Measurements from ENCODE around the gene PRADC1. TPM values are rescaled to one million over a fixed set of nuclear protein-coding genes. Genes with fewer than 3 reads are reported as not detected.

The PRADC1 gene
- total RNA-seq, 1 experiment from 2014 or later, result 8.6 TPM

DNA sequence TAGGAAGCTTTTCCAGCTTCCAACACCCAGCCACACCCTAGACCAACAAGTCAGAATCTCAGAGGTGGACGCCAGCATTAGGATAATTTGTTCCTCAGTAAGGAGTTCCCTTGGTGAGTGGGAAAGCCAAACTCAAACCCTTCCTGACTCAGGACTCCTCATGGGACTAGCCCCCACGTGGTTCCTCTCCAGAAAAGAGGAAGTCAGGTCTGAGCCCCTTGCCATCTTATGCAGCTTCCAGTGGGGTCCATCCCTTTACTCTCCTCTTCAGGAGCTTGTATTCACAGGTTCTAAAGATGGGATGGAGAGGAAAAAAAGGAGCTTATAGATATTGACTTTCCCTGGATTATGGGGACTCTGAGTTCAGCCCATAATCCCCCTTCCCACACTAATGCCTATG, 45.5 kb downstream of the PRADC1 start:
- no peak for ATAC-seq
- Histone ChIP-seq H3K4me2 (ENCODE audit: low read length) (no peak overlapping the region), H2AFZ (ENCODE audit: low read depth, low read length, poor library complexity, severe bottlenecking) (no peak overlapping the region), H3K36me3 (ENCODE audit: control insufficient read depth in 1 of 2, insufficient read depth in 2 of 2, low read length in 2 of 2) (no peaks in the 10 kb centered on the region), H3K4me1 (ENCODE audit: control insufficient read depth in 1 of 2, insufficient read depth in 2 of 2, low read length in 2 of 2) (no peaks in the 10 kb centered on the region), H3K27me3 (ENCODE audit: insufficient read depth, low read length) (peaks cover 13% of the 10 kb centered on the region; the same call in 1 of the 2 replicates), H3K79me2 (ENCODE audit: insufficient read depth, low read length) (no peaks in the 10 kb centered on the region), H4K20me1 (ENCODE audit: insufficient read depth) (no peaks in the 10 kb centered on the region), H3K9me3 (ENCODE audit: control insufficient read depth in 1 of 2, insufficient read depth in 1 of 2, low read depth in 1 of 2, low read length in 2 of 2) (no peaks in the 10 kb centered on the region), H3K9ac (ENCODE audit: low read length) (no peak overlapping the region), H3K27ac (ENCODE audit: low read depth, low read length) (no peak overlapping the region), H3K4me3 (replicated peaks in 1 of 2; ENCODE audit: low read depth in 1 of 2, low read length in 2 of 2) (no peak overlapping the region), H3K9me2 (ENCODE audit: insufficient read depth) (no peaks in the 10 kb centered on the region)
- ChIA-PET POLR2A (no interaction called here), CTCF (interaction anchor here (3.2 kb wide), 1 partner anchor 10 kb away, joined by 14 read pairs; no protein-coding TSS in a partner anchor), RAD21 (ENCODE audit: low non-redundant PET in 1 of 2, low total read pairs in 2 of 2, uncharacterized antibody in 2 of 2, unreplicated experiment in 2 of 2) (no interaction called here)
- TF ChIP-seq, protein P1, sequence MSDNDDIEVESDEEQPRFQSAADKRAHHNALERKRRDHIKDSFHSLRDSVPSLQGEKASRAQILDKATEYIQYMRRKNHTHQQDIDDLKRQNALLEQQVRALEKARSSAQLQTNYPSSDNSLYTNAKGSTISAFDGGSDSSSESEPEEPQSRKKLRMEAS (IDR thresholded peaks at IDR 0.05), result no peak
- no peak for TF ChIP-seq CBX3 (IDR thresholded peaks at IDR 0.05; ENCODE audit: low read depth)
- TF ChIP-seq SIN3A (IDR thresholded peaks at IDR 0.05; ENCODE audit: low read depth), result no peak
- TF ChIP-seq JUND (IDR thresholded peaks at IDR 0.05), result no peak
- no peak for TF ChIP-seq FOSL1 (IDR thresholded peaks at IDR 0.05; ENCODE audit: low read depth)
- no peak for TF ChIP-seq SRF (IDR thresholded peaks at IDR 0.05; ENCODE audit: low read depth)
- no peak for TF ChIP-seq EGR1 (IDR thresholded peaks at IDR 0.05; ENCODE audit: low read depth)
- TF ChIP-seq EZH2phosphoT487 (IDR thresholded peaks at IDR 0.05; ENCODE audit: borderline replicate concordance), result no peak
- no peak for TF ChIP-seq POLR2A (IDR thresholded peaks at IDR 0.05; ENCODE audit: borderline replicate concordance, extremely low read depth, insufficient read depth, insufficient read length)
- no peak for TF ChIP-seq TCF7L2 (IDR thresholded peaks at IDR 0.05; ENCODE audit: borderline replicate concordance, extremely low read depth, insufficient read depth, insufficient read length)
- no peak for TF ChIP-seq EZH2 (IDR thresholded peaks at IDR 0.05)
- TF ChIP-seq ELF1 (IDR thresholded peaks at IDR 0.05; ENCODE audit: borderline replicate concordance, low read depth), result no peak
- no peak for TF ChIP-seq POLR2AphosphoS5 (IDR thresholded peaks at IDR 0.05; ENCODE audit: low read depth, low read length)
- TF ChIP-seq, protein P2, sequence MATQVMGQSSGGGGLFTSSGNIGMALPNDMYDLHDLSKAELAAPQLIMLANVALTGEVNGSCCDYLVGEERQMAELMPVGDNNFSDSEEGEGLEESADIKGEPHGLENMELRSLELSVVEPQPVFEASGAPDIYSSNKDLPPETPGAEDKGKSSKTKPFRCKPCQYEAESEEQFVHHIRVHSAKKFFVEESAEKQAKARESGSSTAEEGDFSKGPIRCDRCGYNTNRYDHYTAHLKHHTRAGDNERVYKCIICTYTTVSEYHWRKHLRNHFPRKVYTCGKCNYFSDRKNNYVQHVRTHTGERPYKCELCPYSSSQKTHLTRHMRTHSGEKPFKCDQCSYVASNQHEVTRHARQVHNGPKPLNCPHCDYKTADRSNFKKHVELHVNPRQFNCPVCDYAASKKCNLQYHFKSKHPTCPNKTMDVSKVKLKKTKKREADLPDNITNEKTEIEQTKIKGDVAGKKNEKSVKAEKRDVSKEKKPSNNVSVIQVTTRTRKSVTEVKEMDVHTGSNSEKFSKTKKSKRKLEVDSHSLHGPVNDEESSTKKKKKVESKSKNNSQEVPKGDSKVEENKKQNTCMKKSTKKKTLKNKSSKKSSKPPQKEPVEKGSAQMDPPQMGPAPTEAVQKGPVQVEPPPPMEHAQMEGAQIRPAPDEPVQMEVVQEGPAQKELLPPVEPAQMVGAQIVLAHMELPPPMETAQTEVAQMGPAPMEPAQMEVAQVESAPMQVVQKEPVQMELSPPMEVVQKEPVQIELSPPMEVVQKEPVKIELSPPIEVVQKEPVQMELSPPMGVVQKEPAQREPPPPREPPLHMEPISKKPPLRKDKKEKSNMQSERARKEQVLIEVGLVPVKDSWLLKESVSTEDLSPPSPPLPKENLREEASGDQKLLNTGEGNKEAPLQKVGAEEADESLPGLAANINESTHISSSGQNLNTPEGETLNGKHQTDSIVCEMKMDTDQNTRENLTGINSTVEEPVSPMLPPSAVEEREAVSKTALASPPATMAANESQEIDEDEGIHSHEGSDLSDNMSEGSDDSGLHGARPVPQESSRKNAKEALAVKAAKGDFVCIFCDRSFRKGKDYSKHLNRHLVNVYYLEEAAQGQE (IDR thresholded peaks at IDR 0.05; ENCODE audit: low read depth), result no peak
- no peak for TF ChIP-seq SP1 (IDR thresholded peaks at IDR 0.05; ENCODE audit: low read depth)
- no peak for TF ChIP-seq ZFX (IDR thresholded peaks at IDR 0.05)
- TF ChIP-seq, protein P3, sequence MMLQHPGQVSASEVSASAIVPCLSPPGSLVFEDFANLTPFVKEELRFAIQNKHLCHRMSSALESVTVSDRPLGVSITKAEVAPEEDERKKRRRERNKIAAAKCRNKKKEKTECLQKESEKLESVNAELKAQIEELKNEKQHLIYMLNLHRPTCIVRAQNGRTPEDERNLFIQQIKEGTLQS (IDR thresholded peaks at IDR 0.05), result no peak
- no TSS peak for BruUV-seq (replicated peaks)
- intact Hi-C loops (cut with micrococcal nuclease), result no loop called here
- no peak for DNase-seq (ENCODE audit: low read depth, low spot score)

Data from HCT116 (cell line).